Right ventricle myocardium inferior (tissue), 1 donor: ENCODE data around the gene ATRIP. TPM values are rescaled to one million over a fixed set of nuclear protein-coding genes. Genes with fewer than 3 reads are reported as not detected.
"Not testable (repeated sequence)": the region's sequence is repeated elsewhere in the genome, so short reads cannot be mapped to it uniquely, and the experiment has no call there.

Experiments used
- ATAC-seq: fragments of 200-7000 bp; cut with Tn5 transposase; one replicate; pipeline ENCODE4 v1.9.1; 2020; ENCODE audit warnings: mild to moderate bottlenecking, moderate library complexity
- DNase-seq: peaks from one replicate; pipeline ENCODE4 v3.0.0; 2021; ENCODE audit errors: missing footprints
- intact Hi-C: fragments of 100-400 bp; cut with DNase I; formaldehyde crosslinking; loops from one replicate; pipeline ENCODE4 v1.11.0; 2022
- long read RNA-seq: library from polyadenylated mRNA; unstranded; transcript quantifications from one replicate; pipeline ENCODE4 v2.0.0, GENCODE V29; 2021
- total RNA-seq: library from RNA; stranded (reverse); fragmentation: NEBNext Ultra II Directional; extraction: Animal tissue kit (Norgen Biotek cat#: 25700); gene quantifications from one replicate; pipeline ENCODE4 v1.2.1, GENCODE V29; 2021
- donor health status: DM: no; HTN: yes; CAD: no; lungs with severe emphysema.

ATRIP gene
- 3.2 TPM for total RNA-seq
- long read RNA-seq, full-length matches to known transcripts: 11 of 13 reads
- long read RNA-seq, partial matches to known transcripts: 2 of 13 reads
- long read RNA-seq, other reads (novel, unspliced or antisense): 0 of 13 reads

- DNase-seq (peak; percentile 95), ATAC-seq (peak; percentile 97)
- intact Hi-C loops: no loop called here
Observed at GRCh38 chr3:48446425-48447193, at the start of gene ATRIP. ATRIP (plus strand) TSS chr3:48446737; CDS start chr3:48446846, 109 bp downstream.

GRCh38 chr3:48397767-48398681 is 48.5 kb upstream of the ATRIP start:
- ATAC-seq (no peak), DNase-seq (no peak)
- intact Hi-C loops: no loop called here

- no peak for ATAC-seq
- no peak for DNase-seq
- intact Hi-C loops: no loop called here
Observed at GRCh38 chr3:48398701-48399386, 47.7 kb upstream of the ATRIP start.

GRCh38 chr3:48399387-48400172 is 47.0 kb upstream of the ATRIP start:
- intact Hi-C loops: loop anchor here (5.0 kb wide), 1 partner anchor 148 kb away; no protein-coding TSS in a partner anchor
- DNase-seq: no peak
- no peak for ATAC-seq

- intact Hi-C loops: loop anchor here (1.0 to 5.0 kb wide), 2 partner anchors 35 to 146 kb away; no protein-coding TSS in a partner anchor
- DNase-seq (no peak), ATAC-seq (no peak)
Observed at GRCh38 chr3:48400824-48401433, 45.6 kb upstream of the ATRIP start.

- not testable (repeated sequence) for ATAC-seq, DNase-seq
- intact Hi-C loops: loop anchor here (1.0 to 5.0 kb wide), 2 partner anchors 35 to 146 kb away; no protein-coding TSS in a partner anchor
Observed at GRCh38 chr3:48401434-48401901, 45.1 kb upstream of the ATRIP start.

GRCh38 chr3:48402281-48402732 is 44.2 kb upstream of the ATRIP start:
- DNase-seq (peak; percentile 85), ATAC-seq (peak; percentile 49)
- intact Hi-C loops: loop anchor here (5.0 kb wide), 1 partner anchor 145 kb away; no protein-coding TSS in a partner anchor

- DNase-seq (no peak), ATAC-seq (no peak)
- intact Hi-C loops: loop anchor here (5.0 kb wide), 1 partner anchor 144 kb away; no protein-coding TSS in a partner anchor
Observed at GRCh38 chr3:48402907-48403306, 43.6 kb upstream of the ATRIP start.

- intact Hi-C loops: loop anchor here (5.0 kb wide), 1 partner anchor 144 kb away; no protein-coding TSS in a partner anchor
- DNase-seq (no peak), ATAC-seq (no peak)
Observed at GRCh38 chr3:48403533-48404439, 42.8 kb upstream of the ATRIP start.

- intact Hi-C loops: loop anchor here (5.0 kb wide), 1 partner anchor 143 kb away; no protein-coding TSS in a partner anchor
- no peak for DNase-seq
Observed at GRCh38 chr3:48404440-48405342, 41.8 kb upstream of the ATRIP start.

GRCh38 chr3:48405343-48405881 is 41.1 kb upstream of the ATRIP start:
- intact Hi-C loops: no loop called here
- ATAC-seq (no peak), DNase-seq (no peak)

More at GRCh38 chr3:48404440-48405342, 41.8 kb upstream of the ATRIP start:
- no peak for ATAC-seq

- intact Hi-C loops: no loop called here
- ATAC-seq: no peak
- DNase-seq: no peak
Observed at GRCh38 chr3:48405971-48406370, 40.6 kb upstream of the ATRIP start.

- DNase-seq (no peak), ATAC-seq (no peak)
- intact Hi-C loops: no loop called here
Observed at GRCh38 chr3:48406443-48407431, 39.8 kb upstream of the ATRIP start.
